Liver (tissue), 9 donors: ENCODE data around the gene STRBP. TPM values are rescaled to one million over a fixed set of nuclear protein-coding genes. Genes with fewer than 3 reads are reported as not detected.

ENCODE experiments used
- DNase-seq: peaks from one replicate; pipeline ENCODE4 v3.0.0-alpha.2; 2017; ENCODE audit warnings: low spot score
- H3K27ac ChIP-seq, 2 donors: one replicate each; pipeline ENCODE4 v1.7.0; 2013; ENCODE audit warnings: inconsistent platforms in 2 of 2, low read length in 2 of 2, control low read depth in 1 of 2, low read depth in 1 of 2, mild to moderate bottlenecking in 1 of 2
- H3K27me3 ChIP-seq, 4 donors: one replicate each; pipeline versions ENCODE4 v1.6.1 to v1.7.0; 2013; ENCODE audit warnings: low read length in 3 of 4, inconsistent platforms in 1 of 4, mild to moderate bottlenecking in 1 of 4, moderate library complexity in 1 of 4; ENCODE audit not compliant: control insufficient read depth in 4 of 4, insufficient read depth in 4 of 4
- H3K36me3 ChIP-seq, 4 donors: one replicate each; pipeline versions ENCODE4 v1.6.1 to v1.7.0; 2013; ENCODE audit warnings: low read length in 3 of 4, mild to moderate bottlenecking in 3 of 4, low read depth in 1 of 4, moderate library complexity in 1 of 4; ENCODE audit not compliant: control insufficient read depth in 4 of 4, insufficient read depth in 3 of 4
- H3K4me1 ChIP-seq, 4 donors: one replicate each; pipeline versions ENCODE4 v1.6.1 to v1.7.0; 2013; ENCODE audit warnings: low read length in 3 of 4, mild to moderate bottlenecking in 3 of 4, moderate library complexity in 1 of 4; ENCODE audit not compliant: control insufficient read depth in 4 of 4, insufficient read depth in 4 of 4
- H3K4me3 ChIP-seq, 3 donors: one replicate each; pipeline versions ENCODE4 v1.6.1 to v1.7.0; 2013; ENCODE audit warnings: low read length in 3 of 3, control low read depth in 1 of 3, low read depth in 1 of 3, mild to moderate bottlenecking in 1 of 3
- H3K9ac ChIP-seq, 2 donors: one replicate each; pipeline ENCODE4 v1.7.0; 2013; ENCODE audit warnings: low read length in 2 of 2, mild to moderate bottlenecking in 2 of 2, moderate library complexity in 2 of 2, control low read depth in 1 of 2, low read depth in 1 of 2
- H3K9me3 ChIP-seq, 4 donors: one replicate each; pipeline versions ENCODE4 v1.6.1 to v1.7.0; 2013; ENCODE audit warnings: low read length in 3 of 4; ENCODE audit not compliant: control insufficient read depth in 4 of 4
- EGR1 ChIP-seq, 2 donors: IDR thresholded peaks; 2 replicates each; pipeline ENCODE4 v1.6.1; 2016 to 2018; ENCODE audit warnings: antibody characterized with exemption in 2 of 2, low read depth in 2 of 2
- FOXA1 ChIP-seq: IDR thresholded peaks from 2 replicates; pipeline ENCODE4 v1.6.1; 2016; ENCODE audit warnings: antibody characterized with exemption
- FOXA2 ChIP-seq: IDR thresholded peaks from 2 replicates; pipeline ENCODE4 v1.6.1; 2016; ENCODE audit warnings: antibody characterized with exemption
- GABPA ChIP-seq, 2 donors: IDR thresholded peaks in 1 of 2; conservative IDR thresholded peaks in 1 of 2; 2 replicates each; pipeline ENCODE4 v1.6.1; 2016; ENCODE audit warnings: antibody characterized with exemption in 2 of 2, mild to moderate bottlenecking in 1 of 2, moderate library complexity in 1 of 2
- HNF4A ChIP-seq, 2 donors: conservative IDR thresholded peaks; 2 replicates each; pipeline ENCODE4 v1.6.1; 2016; ENCODE audit warnings: antibody characterized with exemption in 2 of 2, mild to moderate bottlenecking in 2 of 2
- REST ChIP-seq: IDR thresholded peaks from 2 replicates; pipeline ENCODE4 v1.6.1; 2016; ENCODE audit warnings: antibody characterized with exemption, mild to moderate bottlenecking
- WGBS: extraction: QIAGEN DNeasy Blood & Tissue Kit; methylation state at CpG from one replicate; pipeline ENCODE4 v1.1.7; 2013; 5-methylcytosine and 5-hydroxymethylcytosine counted together
- polyA plus RNA-seq, 2 donors: library from polyadenylated mRNA; stranded (reverse) in 1 of 2; unstranded in 1 of 2; fragments of 200-250 nt in 1 of 2; fragments of >200 nt in 1 of 2; fragmentation: Nextera tagmentation in 1 of 2; extraction: Ambion mirVana in 1 of 2; gene quantifications; one replicate each; pipeline versions ENCODE4 v1.2.1 to v1.2.3, GENCODE V29; 2013 to 2015
- total RNA-seq, 2 donors: library from RNA; depleted of rRNA; stranded (reverse); fragments of >200 nt; gene quantifications; one replicate each; pipeline ENCODE4 v1.2.3, GENCODE V29; 2014
- TF ChIP-seq, protein P1 (sequence below): fragments of 150-350 bp; IDR thresholded peaks from 2 replicates; pipeline ENCODE4 v1.5.1; 2017; ENCODE audit warnings: improper control_type of control experiment, low read depth, low read length; ENCODE audit not compliant: missing input control
- TF ChIP-seq, protein P2 (sequence below): IDR thresholded peaks from 2 replicates; pipeline ENCODE4 v1.6.1; 2016; ENCODE audit warnings: antibody characterized with exemption
- donor health status: healthy.
- donor health status: healthy.
- donor health status: healthy.
- donor health status: healthy.
- donor health status: healthy.

The STRBP gene
- total and polyA plus RNA-seq, 4 donors: 4.3 to 17.2 (median 8.5) TPM

DNA sequence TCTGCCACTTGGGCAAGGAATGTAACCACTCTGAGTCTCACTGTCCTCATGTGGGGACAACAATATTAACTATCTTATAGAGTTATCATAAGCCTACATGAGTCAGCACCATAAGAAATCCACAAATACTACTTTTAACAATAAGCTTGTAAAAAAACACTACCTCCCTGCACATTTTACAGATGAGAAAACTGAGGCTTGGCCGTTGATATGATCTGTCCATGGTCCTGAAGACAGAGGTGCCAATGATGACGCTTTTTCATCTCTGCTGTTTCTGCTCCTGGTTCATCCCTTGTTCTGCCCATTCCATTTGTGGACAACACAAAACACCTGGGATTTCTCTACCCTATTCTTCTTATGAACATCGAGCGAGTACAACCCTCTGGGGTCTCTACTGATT is 23.4 kb upstream of the STRBP start:
- Histone ChIP-seq H3K9me3 (no peaks in the 10 kb centered on the region), H3K27me3 (no peaks in the 10 kb centered on the region), H3K4me3 (no peak overlapping the region), H3K27ac (no peak overlapping the region), H3K9ac (no peak overlapping the region), H3K36me3 (no peaks in the 10 kb centered on the region), H3K4me1 (no peaks in the 10 kb centered on the region)
- no peak for DNase-seq
- TF ChIP-seq, protein P1, sequence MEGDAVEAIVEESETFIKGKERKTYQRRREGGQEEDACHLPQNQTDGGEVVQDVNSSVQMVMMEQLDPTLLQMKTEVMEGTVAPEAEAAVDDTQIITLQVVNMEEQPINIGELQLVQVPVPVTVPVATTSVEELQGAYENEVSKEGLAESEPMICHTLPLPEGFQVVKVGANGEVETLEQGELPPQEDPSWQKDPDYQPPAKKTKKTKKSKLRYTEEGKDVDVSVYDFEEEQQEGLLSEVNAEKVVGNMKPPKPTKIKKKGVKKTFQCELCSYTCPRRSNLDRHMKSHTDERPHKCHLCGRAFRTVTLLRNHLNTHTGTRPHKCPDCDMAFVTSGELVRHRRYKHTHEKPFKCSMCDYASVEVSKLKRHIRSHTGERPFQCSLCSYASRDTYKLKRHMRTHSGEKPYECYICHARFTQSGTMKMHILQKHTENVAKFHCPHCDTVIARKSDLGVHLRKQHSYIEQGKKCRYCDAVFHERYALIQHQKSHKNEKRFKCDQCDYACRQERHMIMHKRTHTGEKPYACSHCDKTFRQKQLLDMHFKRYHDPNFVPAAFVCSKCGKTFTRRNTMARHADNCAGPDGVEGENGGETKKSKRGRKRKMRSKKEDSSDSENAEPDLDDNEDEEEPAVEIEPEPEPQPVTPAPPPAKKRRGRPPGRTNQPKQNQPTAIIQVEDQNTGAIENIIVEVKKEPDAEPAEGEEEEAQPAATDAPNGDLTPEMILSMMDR: no peak
- peak; percentile 96 for TF ChIP-seq REST
- 89% methylated on average over 4 of the region's 4 CpGs for WGBS

- no peak overlapping the region for H3K27ac ChIP-seq
- no peak overlapping the region for H3K9ac ChIP-seq
- H3K27me3 ChIP-seq: no peaks in the 10 kb centered on the region
- H3K9me3 ChIP-seq: no peaks in the 10 kb centered on the region
- DNase-seq: no peak
- no peaks in the 10 kb centered on the region for H3K4me1 ChIP-seq
- TF ChIP-seq, protein P1: no peak
- TF ChIP-seq, protein P2, sequence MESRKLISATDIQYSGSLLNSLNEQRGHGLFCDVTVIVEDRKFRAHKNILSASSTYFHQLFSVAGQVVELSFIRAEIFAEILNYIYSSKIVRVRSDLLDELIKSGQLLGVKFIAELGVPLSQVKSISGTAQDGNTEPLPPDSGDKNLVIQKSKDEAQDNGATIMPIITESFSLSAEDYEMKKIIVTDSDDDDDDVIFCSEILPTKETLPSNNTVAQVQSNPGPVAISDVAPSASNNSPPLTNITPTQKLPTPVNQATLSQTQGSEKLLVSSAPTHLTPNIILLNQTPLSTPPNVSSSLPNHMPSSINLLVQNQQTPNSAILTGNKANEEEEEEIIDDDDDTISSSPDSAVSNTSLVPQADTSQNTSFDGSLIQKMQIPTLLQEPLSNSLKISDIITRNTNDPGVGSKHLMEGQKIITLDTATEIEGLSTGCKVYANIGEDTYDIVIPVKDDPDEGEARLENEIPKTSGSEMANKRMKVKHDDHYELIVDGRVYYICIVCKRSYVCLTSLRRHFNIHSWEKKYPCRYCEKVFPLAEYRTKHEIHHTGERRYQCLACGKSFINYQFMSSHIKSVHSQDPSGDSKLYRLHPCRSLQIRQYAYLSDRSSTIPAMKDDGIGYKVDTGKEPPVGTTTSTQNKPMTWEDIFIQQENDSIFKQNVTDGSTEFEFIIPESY: no peak
- TF ChIP-seq FOXA2 (no peak), FOXA1 (no peak), HNF4A (conservative IDR thresholded peaks at IDR 0.05) (no peak), GABPA (IDR thresholded peaks at IDR 0.05 in 1 of 2, conservative IDR thresholded peaks at IDR 0.05 in 1 of 2) (no peak), EGR1 (IDR thresholded peaks at IDR 0.05; ENCODE audit: low read depth in 2 of 2) (no peak)
- 80% methylated on average over 3 of the region's 3 CpGs for WGBS
- no peak overlapping the region for H3K4me3 ChIP-seq
- H3K36me3 ChIP-seq: no peaks in the 10 kb centered on the region
Measured at GRCh38 chr9:123290764-123291163, 22.4 kb upstream of the STRBP start.
